Astrocyte (in vitro differentiated cells and primary cell): ENCODE data around the gene GLCCI1. TPM values are rescaled to one million over a fixed set of nuclear protein-coding genes. Genes with fewer than 3 reads are reported as not detected.

ENCODE experiments used
- DNase-seq: peaks from one replicate; pipeline ENCODE4 v3.0.0-alpha.2; 2010; ENCODE audit warnings: low read depth
- FAIRE-seq: peaks from 2 replicates; lab custom pipeline; 2011; peaks lifted over from hg19 to GRCh38; lab: Jason Lieb, UNC
- H2AFZ ChIP-seq: 2 replicates; pipeline ENCODE4 v1.6.0; 2012; ENCODE audit warnings: low read depth, low read length, inconsistent platforms
- H3K27ac ChIP-seq: 2 replicates; pipeline ENCODE4 v1.5.1; 2011; ENCODE audit warnings: low read depth, low read length, inconsistent platforms
- H3K27me3 ChIP-seq: 2 replicates; pipeline ENCODE4 v1.6.0; 2011; ENCODE audit warnings: low read length, inconsistent platforms; ENCODE audit not compliant: insufficient read depth
- H3K36me3 ChIP-seq: 2 replicates; pipeline ENCODE4 v1.5.1; 2011; ENCODE audit warnings: low read length, inconsistent platforms; ENCODE audit not compliant: insufficient read depth
- H3K4me1 ChIP-seq: 2 replicates; pipeline ENCODE4 v1.5.1; 2011; ENCODE audit warnings: low read length, inconsistent platforms; ENCODE audit not compliant: insufficient read depth
- H3K4me2 ChIP-seq: 2 replicates; pipeline ENCODE4 v1.6.0; 2012; ENCODE audit warnings: low read length, inconsistent platforms
- H3K4me3 ChIP-seq: 2 replicates; pipeline ENCODE4 v1.5.1; 2011; ENCODE audit warnings: low read depth, mild to moderate bottlenecking, low read length, inconsistent platforms; ENCODE audit not compliant: insufficient read depth
- H3K79me2 ChIP-seq: 2 replicates; pipeline ENCODE4 v1.6.0; 2012; ENCODE audit warnings: mild to moderate bottlenecking, low read length, inconsistent platforms; ENCODE audit not compliant: insufficient read depth
- H3K9ac ChIP-seq: 2 replicates; pipeline ENCODE4 v1.6.0; 2012; ENCODE audit warnings: mild to moderate bottlenecking, low read length, inconsistent platforms
- H3K9me3 ChIP-seq: 2 replicates; pipeline ENCODE4 v1.5.1; 2012; ENCODE audit warnings: low read depth, mild to moderate bottlenecking, low read length, inconsistent platforms; ENCODE audit not compliant: insufficient read depth
- H4K20me1 ChIP-seq: 2 replicates; pipeline ENCODE4 v1.6.0; 2012; ENCODE audit warnings: low read length, inconsistent platforms; ENCODE audit not compliant: insufficient read depth
- H3K27ac Mint-ChIP-seq: one replicate; pipeline ENCODE4 v1.8.0; 2021; ENCODE audit warnings: mild to moderate bottlenecking, mixed read lengths; ENCODE audit not compliant: unreplicated experiment
- H3K27me3 Mint-ChIP-seq: one replicate; pipeline ENCODE4 v1.8.0; 2021; ENCODE audit warnings: low read depth, mixed read lengths; ENCODE audit not compliant: unreplicated experiment
- H3K36me3 Mint-ChIP-seq: one replicate; pipeline ENCODE4 v1.8.0; 2021; ENCODE audit warnings: low read depth, mixed read lengths; ENCODE audit not compliant: unreplicated experiment
- H3K4me1 Mint-ChIP-seq: one replicate; pipeline ENCODE4 v1.8.0; 2021; ENCODE audit warnings: low read depth, mixed read lengths; ENCODE audit not compliant: unreplicated experiment
- H3K4me3 Mint-ChIP-seq: one replicate; pipeline ENCODE4 v1.8.0; 2021; ENCODE audit warnings: mild to moderate bottlenecking, moderate library complexity, mixed read lengths; ENCODE audit not compliant: unreplicated experiment
- H3K9me3 Mint-ChIP-seq: one replicate; pipeline ENCODE4 v1.8.0; 2021; ENCODE audit warnings: mild to moderate bottlenecking, mixed read lengths; ENCODE audit not compliant: unreplicated experiment
- CTCF ChIP-seq: IDR thresholded peaks from 2 replicates; pipeline ENCODE4 v1.5.1; 2011; ENCODE audit warnings: low read depth, mild to moderate bottlenecking, inconsistent platforms, low read length, moderate library complexity; ENCODE audit not compliant: insufficient read depth
- EZH2 ChIP-seq: IDR thresholded peaks from 2 replicates; pipeline ENCODE4 v1.6.1; 2012; ENCODE audit warnings: mild to moderate bottlenecking, low read length, inconsistent platforms; ENCODE audit not compliant: insufficient read depth
- total RNA-seq: library from RNA; stranded (reverse); gene quantifications from 2 replicates; pipeline ENCODE4 v1.2.1, GENCODE V29; 2021

The GLCCI1 gene
- total RNA-seq, 1 donor from 2014 or later = 24.2 TPM

- no peaks in the 10 kb centered on the region for H3K36me3 Mint-ChIP-seq
- H3K27me3 ChIP-seq = no peaks in the 10 kb centered on the region
- H3K27ac ChIP-seq = no peak overlapping the region
- no peak overlapping the region for H3K9ac ChIP-seq
- DNase-seq = no peak
- H3K27me3 Mint-ChIP-seq = no peaks in the 10 kb centered on the region
- no peaks in the 10 kb centered on the region for H3K9me3 ChIP-seq
- no peaks in the 10 kb centered on the region for H3K36me3 ChIP-seq
- H3K4me1 Mint-ChIP-seq = no peaks in the 10 kb centered on the region
- no peak overlapping the region for H3K4me2 ChIP-seq
- no peak overlapping the region for H3K27ac Mint-ChIP-seq
- TF ChIP-seq CTCF (no peak), EZH2 (no peak)
- H3K79me2 ChIP-seq = no peaks in the 10 kb centered on the region
- no peaks in the 10 kb centered on the region for H3K4me1 ChIP-seq
- H3K4me3 ChIP-seq = no peak overlapping the region
- no peaks in the 10 kb centered on the region for H3K9me3 Mint-ChIP-seq
- H2AFZ ChIP-seq = no peak overlapping the region
- no peak for FAIRE-seq
- H4K20me1 ChIP-seq = no peaks in the 10 kb centered on the region
- H3K4me3 Mint-ChIP-seq = no peak overlapping the region
Observed at GRCh38 chr7:7944619-7945282, 23.8 kb upstream of the GLCCI1 start.

GRCh38 chr7:7946486-7946885 lies 22.1 kb upstream of the GLCCI1 start:
- no peaks in the 10 kb centered on the region for H3K36me3 Mint-ChIP-seq
- Histone ChIP-seq H3K4me1 (no peaks in the 10 kb centered on the region), H3K79me2 (no peaks in the 10 kb centered on the region), H2AFZ (no peak overlapping the region), H3K4me2 (no peak overlapping the region), H3K9ac (no peak overlapping the region), H3K9me3 (no peaks in the 10 kb centered on the region), H3K27me3 (no peaks in the 10 kb centered on the region), H3K36me3 (no peaks in the 10 kb centered on the region), H3K4me3 (no peak overlapping the region), H4K20me1 (no peaks in the 10 kb centered on the region), H3K27ac (no peak overlapping the region)
- TF ChIP-seq CTCF = no peak
- TF ChIP-seq EZH2 = no peak
- H3K4me3 Mint-ChIP-seq = no peak overlapping the region
- no peak overlapping the region for H3K27ac Mint-ChIP-seq
- no peaks in the 10 kb centered on the region for H3K4me1 Mint-ChIP-seq
- H3K27me3 Mint-ChIP-seq = no peaks in the 10 kb centered on the region
- H3K9me3 Mint-ChIP-seq = peaks cover 3% of the 10 kb centered on the region
- DNase-seq (no peak), FAIRE-seq (no peak)

- no peak overlapping the region for H3K4me2 ChIP-seq
- H3K4me1 Mint-ChIP-seq = no peaks in the 10 kb centered on the region
Observed at GRCh38 chr7:7948232-7948631, 20.4 kb upstream of the GLCCI1 start.

More at GRCh38 chr7:7948232-7948631, 20.4 kb upstream of the GLCCI1 start:
- H3K27me3 Mint-ChIP-seq = no peaks in the 10 kb centered on the region
- H3K27ac ChIP-seq = no peak overlapping the region
- FAIRE-seq (no peak), DNase-seq (no peak)
- H3K4me3 ChIP-seq = no peak overlapping the region
- H3K9me3 ChIP-seq = no peaks in the 10 kb centered on the region
- no peaks in the 10 kb centered on the region for H3K36me3 ChIP-seq
- H3K9me3 Mint-ChIP-seq = peaks cover 3% of the 10 kb centered on the region
- H2AFZ ChIP-seq = no peak overlapping the region
- H3K4me1 ChIP-seq = no peaks in the 10 kb centered on the region
- no peak overlapping the region for H3K9ac ChIP-seq
- H4K20me1 ChIP-seq = no peaks in the 10 kb centered on the region
- no peak overlapping the region for H3K4me3 Mint-ChIP-seq
- TF ChIP-seq EZH2 (no peak), CTCF (no peak)
- no peak overlapping the region for H3K27ac Mint-ChIP-seq
- no peaks in the 10 kb centered on the region for H3K27me3 ChIP-seq
- no peaks in the 10 kb centered on the region for H3K36me3 Mint-ChIP-seq
- H3K79me2 ChIP-seq = no peaks in the 10 kb centered on the region
